Pancreas (tissue), 10 donors: Measurements from ENCODE around the gene ARHGAP22. TPM values are rescaled to one million over a fixed set of nuclear protein-coding genes. Genes with fewer than 3 reads are reported as not detected.

ENCODE experiments used
- ATAC-seq, 4 donors: fragments of 200-7000 bp; cut with Tn5 transposase; one replicate each; pipeline versions ENCODE4 v1.8.0 to v1.9.1; 2020; ENCODE audit warnings: mild to moderate bottlenecking in 4 of 4, moderate library complexity in 4 of 4
- DNase-seq, 6 donors: peaks; one replicate each; pipeline ENCODE4 v3.0.0-alpha.2; 2020
- FAIRE-seq: peaks from 2 replicates; lab custom pipeline; 2012; peaks lifted over from hg19 to GRCh38; lab: Jason Lieb, UNC
- H3K27ac ChIP-seq, 4 donors: fragments of 200-600 bp; sonication (generic); 1 replicate in 3 of 4; 2 replicates in 1 of 4; pipeline versions ENCODE4 v1.5.0 to v1.8.0; 2020
- H3K27me3 ChIP-seq, 4 donors: fragments of 200-600 bp; one replicate each; pipeline ENCODE4 v1.8.0; 2021
- H3K36me3 ChIP-seq, 3 donors: fragments of 200-600 bp; sonication (generic) in 1 of 3; one replicate each; pipeline versions ENCODE4 v1.5.0 to v1.8.0; 2020 to 2021
- H3K4me1 ChIP-seq, 3 donors: fragments of 200-600 bp; one replicate each; pipeline ENCODE4 v1.8.0; 2021
- H3K4me3 ChIP-seq, 4 donors: fragments of 200-600 bp; sonication (generic) in 2 of 4; one replicate each; pipeline versions ENCODE4 v1.5.0 to v1.8.0; 2020 to 2021
- H3K9me3 ChIP-seq, 4 donors: fragments of 200-600 bp; one replicate each; pipeline ENCODE4 v1.8.0; 2021
- CTCF ChIP-seq, 4 donors: fragments of 200-600 bp; sonication (generic) in 3 of 4; IDR thresholded peaks; one replicate each; pipeline versions ENCODE4 v1.5.0 to v1.8.0; 2021; ENCODE audit warnings: antibody characterized with exemption in 4 of 4
- WGBS, 2 donors: extraction: QIAGEN DNeasy Blood & Tissue Kit; methylation state at CpG; one replicate each; pipeline ENCODE4 v1.1.7; 2013; 5-methylcytosine and 5-hydroxymethylcytosine counted together
- intact Hi-C, 3 donors: fragments of 100-400 bp; cut with DNase I; formaldehyde crosslinking; loops; one replicate each; pipeline versions ENCODE4 v1.11.1 to v1.14.2; 2022
- polyA plus RNA-seq, 2 donors: library from polyadenylated mRNA; stranded (reverse); fragments of 200-250 nt; gene quantifications; one replicate each; pipeline ENCODE4 v1.2.3, GENCODE V29; 2013
- total RNA-seq, 6 donors: library from RNA; stranded (reverse); fragmentation: NEBNext Ultra II Directional in 4 of 6; extraction: Animal tissue kit (Norgen Biotek cat#: 25700) in 4 of 6; gene quantifications; one replicate each; pipeline versions ENCODE4 v1.2.1 to v1.2.4, GENCODE V29; 2021 to 2023
- donor health status: healthy with polysubstance abuse.
- donor health status: DM: no; HTN: no; CAD: no; lungs with moderate emphysema.
- donor health status: DM: no; HTN: no; CAD: no.
- donor health status: control.
- donor health status: control.
- donor health status: Bipolar disorder and iron deficiency.
- donor health status: DM: yes; HTN: yes; CAD: no.
- donor health status: DM: no; HTN: no; CAD: no.
- donor health status: DM: no; HTN: no; CAD: no.
- donor health status: DM: yes; HTN: yes; CAD: no.

The ARHGAP22 gene
- total and polyA plus RNA-seq, 8 donors = 1.1 to 6.0 (median 1.9) TPM

GRCh38 chr10:48590945-48591344 is 13.9 kb downstream of the ARHGAP22 start:
- ATAC-seq (no peak), FAIRE-seq (no peak), DNase-seq (no peak)
- Histone ChIP-seq H3K27me3 (no peaks in the 10 kb centered on the region), H3K27ac (no peak overlapping the region), H3K4me3 (no peak overlapping the region), H3K9me3 (no peaks in the 10 kb centered on the region), H3K36me3 (no peaks in the 10 kb centered on the region), H3K4me1 (no peaks in the 10 kb centered on the region)
- 84 to 87% methylated on average over 10 of the region's 10 CpGs for WGBS, 2 donors
- no peak for TF ChIP-seq CTCF (IDR thresholded peaks at IDR 0.05)
- intact Hi-C loops = no loop called here

- WGBS, 2 donors = 78 to 80% methylated on average over 5 of the region's 5 CpGs
- DNase-seq (no peak), ATAC-seq (peak in 1 of 4 donors; percentile 25), FAIRE-seq (no peak)
- H3K36me3 ChIP-seq = no peaks in the 10 kb centered on the region
- no peak for TF ChIP-seq CTCF (IDR thresholded peaks at IDR 0.05)
- H3K27ac ChIP-seq = no peak overlapping the region
- no peaks in the 10 kb centered on the region for H3K9me3 ChIP-seq
- intact Hi-C loops = no loop called here
- no peaks in the 10 kb centered on the region for H3K4me1 ChIP-seq
- no peaks in the 10 kb centered on the region for H3K27me3 ChIP-seq
- no peak overlapping the region for H3K4me3 ChIP-seq
Observed at GRCh38 chr10:48589266-48589665, 15.6 kb downstream of the ARHGAP22 start.

- H3K27me3 ChIP-seq = no peaks in the 10 kb centered on the region
- ATAC-seq (no peak), FAIRE-seq (no peak), DNase-seq (no peak)
- H3K27ac ChIP-seq = no peak overlapping the region
- no peaks in the 10 kb centered on the region for H3K36me3 ChIP-seq
- TF ChIP-seq CTCF (IDR thresholded peaks at IDR 0.05) = no peak
- H3K4me1 ChIP-seq = no peaks in the 10 kb centered on the region
- intact Hi-C loops = no loop called here
- no peaks in the 10 kb centered on the region for H3K9me3 ChIP-seq
- WGBS, 2 donors = 88 to 94% methylated on average over 3 of the region's 3 CpGs
- H3K4me3 ChIP-seq = no peak overlapping the region
Observed at GRCh38 chr10:48587819-48588218, 17.1 kb downstream of the ARHGAP22 start.

- ATAC-seq = no peak
- no peaks in the 10 kb centered on the region for H3K36me3 ChIP-seq
- H3K27ac ChIP-seq = no peak overlapping the region
- FAIRE-seq = no peak
- H3K4me3 ChIP-seq = no peak overlapping the region
- DNase-seq = no peak
- no peaks in the 10 kb centered on the region for H3K4me1 ChIP-seq
- no peaks in the 10 kb centered on the region for H3K27me3 ChIP-seq
- no peak for TF ChIP-seq CTCF (IDR thresholded peaks at IDR 0.05)
- no peaks in the 10 kb centered on the region for H3K9me3 ChIP-seq
- WGBS, 2 donors = 39% methylated on average over 2 of the region's 2 CpGs
- intact Hi-C loops = no loop called here
Observed at GRCh38 chr10:48587101-48587500, 17.8 kb downstream of the ARHGAP22 start.

- 80% methylated on average over 10 of the region's 10 CpGs for WGBS, 2 donors
- Histone ChIP-seq H3K4me3 (no peak overlapping the region), H3K36me3 (no peaks in the 10 kb centered on the region), H3K4me1 (no peaks in the 10 kb centered on the region), H3K27me3 (no peaks in the 10 kb centered on the region), H3K9me3 (no peaks in the 10 kb centered on the region), H3K27ac (no peak overlapping the region)
- TF ChIP-seq CTCF (IDR thresholded peaks at IDR 0.05) = no peak
- ATAC-seq (peak in 2 of 4 donors; percentile 41 to 53), DNase-seq (no peak), FAIRE-seq (no peak)
- intact Hi-C loops = no loop called here
Observed at GRCh38 chr10:48582970-48583369, 21.9 kb downstream of the ARHGAP22 start.
